Measurements from ENCODE around the gene TNNI3K.

Gene TNNI3K

GRCh38 chr1:74235153-74235552, at the start of gene TNNI3K:
Gene TNNI3K (plus strand): TSS chr1:74235387. CDS start chr1:74235452, 65 bp downstream.
- no peak within 1 kb of the TSS for H3K4me3 ChIP-seq (ENCODE audit: low read length)

GRCh38 chr1:74193908-74194307, 41.3 kb upstream of the TNNI3K start:
- TF ChIP-seq ZNF274 (IDR thresholded peaks at IDR 0.05; ENCODE audit: low read depth, low read length): no peak

More at GRCh38 chr1:74235153-74235552, at the start of gene TNNI3K:
- TF ChIP-seq ZNF274 (IDR thresholded peaks at IDR 0.05; ENCODE audit: low read depth, low read length): no peak

GRCh38 chr1:74195339-74195738, 39.8 kb upstream of the TNNI3K start:
- H3K4me3 ChIP-seq (ENCODE audit: low read length): no peak overlapping the region
- TF ChIP-seq ZNF274 (IDR thresholded peaks at IDR 0.05; ENCODE audit: low read depth, low read length): no peak

More at GRCh38 chr1:74193908-74194307, 41.3 kb upstream of the TNNI3K start:
- H3K4me3 ChIP-seq (ENCODE audit: low read length): no peak overlapping the region

DNA sequence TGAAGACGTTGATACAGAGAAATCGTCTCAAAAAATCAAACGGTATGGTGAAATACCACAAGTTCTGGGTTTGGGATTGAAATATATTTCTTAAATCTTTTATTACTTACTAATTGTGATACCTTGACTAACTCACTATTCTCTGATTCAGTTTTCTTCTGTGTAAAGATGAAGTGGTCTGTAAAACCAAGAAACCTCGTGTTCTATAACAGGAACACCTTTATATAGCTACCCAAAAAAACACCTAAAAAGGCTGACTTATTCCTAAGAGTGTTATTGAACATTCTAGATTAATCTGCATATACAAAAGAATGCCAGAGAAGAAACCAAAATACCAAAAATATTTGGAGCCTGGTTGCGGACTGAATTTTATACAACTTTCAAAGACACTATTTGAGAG, 37.9 kb upstream of the TNNI3K start:
- peak overlapping the region; percentile 74 for H3K4me3 ChIP-seq (ENCODE audit: low read length)
- no peak for TF ChIP-seq ZNF274 (IDR thresholded peaks at IDR 0.05; ENCODE audit: low read depth, low read length)

- TF ChIP-seq ZNF274 (IDR thresholded peaks at IDR 0.05; ENCODE audit: low read depth, low read length): no peak
- H3K4me3 ChIP-seq (ENCODE audit: low read length): peak within 1 kb of the TSS; percentile 74
These were observed 37.3 kb upstream of the TNNI3K start, which contains the start of the genes FPGT and LRRIQ3 for GRCh38 chr1:74197657-74198552. Gene FPGT (plus strand): TSS chr1:74198242. CDS start chr1:74198279, 37 bp downstream. Gene LRRIQ3 (minus strand): TSS chr1:74198176. CDS start chr1:74183684, 14,492 bp downstream.

DNA sequence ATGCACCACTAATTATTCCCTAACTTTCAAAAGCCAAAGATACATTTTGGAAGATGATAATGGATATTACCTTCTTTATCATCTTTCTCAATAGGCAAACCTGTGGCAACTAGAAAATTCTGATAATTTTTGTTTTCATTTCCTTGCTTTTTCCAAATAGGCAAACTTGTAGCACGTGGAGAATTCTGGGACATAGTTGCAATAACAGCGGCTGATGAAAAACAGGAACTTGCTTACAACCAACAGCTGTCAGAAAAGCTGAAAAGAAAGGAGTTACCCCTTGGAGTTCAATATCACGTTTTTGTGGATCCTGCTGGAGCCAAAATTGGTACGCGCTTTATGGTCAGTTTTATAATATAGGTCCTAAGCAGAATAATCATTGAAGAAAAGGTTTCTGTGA, 35.7 kb upstream of the TNNI3K start:
- H3K4me3 ChIP-seq (ENCODE audit: low read length): no peak overlapping the region

GRCh38 chr1:74205266-74205665, 29.9 kb upstream of the TNNI3K start:
- no peak overlapping the region for H3K4me3 ChIP-seq (ENCODE audit: low read length)
- no peak for TF ChIP-seq ZNF274 (IDR thresholded peaks at IDR 0.05; ENCODE audit: low read depth, low read length)

More for the DNA sequence above, 35.7 kb upstream of the TNNI3K start:
- TF ChIP-seq ZNF274 (IDR thresholded peaks at IDR 0.05; ENCODE audit: low read depth, low read length): no peak

GRCh38 chr1:74215229-74215628, 20.0 kb upstream of the TNNI3K start:
- TF ChIP-seq ZNF274 (IDR thresholded peaks at IDR 0.05; ENCODE audit: low read depth, low read length): no peak
- no peak overlapping the region for H3K4me3 ChIP-seq (ENCODE audit: low read length)

- TF ChIP-seq ZNF274 (IDR thresholded peaks at IDR 0.05; ENCODE audit: low read depth, low read length): no peak
- H3K4me3 ChIP-seq (ENCODE audit: low read length): no peak overlapping the region
These were observed 12.5 kb upstream of the TNNI3K start for GRCh38 chr1:74222701-74223100.

GRCh38 chr1:74223453-74223852, 11.7 kb upstream of the TNNI3K start:
- TF ChIP-seq ZNF274 (IDR thresholded peaks at IDR 0.05; ENCODE audit: low read depth, low read length): no peak
- no peak overlapping the region for H3K4me3 ChIP-seq (ENCODE audit: low read length)

- no peak overlapping the region for H3K4me3 ChIP-seq (ENCODE audit: low read length)
- TF ChIP-seq ZNF274 (IDR thresholded peaks at IDR 0.05; ENCODE audit: low read depth, low read length): no peak
These were observed 1.3 kb downstream of the TNNI3K start for GRCh38 chr1:74236440-74236839.

DNA sequence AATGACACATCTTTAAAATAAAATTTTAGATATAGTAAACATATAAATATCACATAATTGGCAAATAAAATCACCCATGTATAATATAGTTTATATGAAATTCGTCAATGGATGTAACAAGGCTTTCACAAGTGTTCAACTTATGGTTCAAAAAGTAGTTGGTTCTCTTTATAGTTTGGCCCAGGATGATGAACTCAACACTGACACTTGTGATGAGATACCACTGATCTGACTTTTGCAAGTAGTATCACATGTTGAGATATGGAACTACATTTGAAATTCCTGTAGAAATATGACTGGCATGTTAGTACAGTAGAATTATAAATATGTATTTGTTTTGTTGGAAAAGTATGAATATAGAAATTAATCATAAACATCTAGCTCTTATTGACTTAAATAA, 1.8 kb downstream of the TNNI3K start:
- H3K4me3 ChIP-seq (ENCODE audit: low read length): no peak overlapping the region
- TF ChIP-seq ZNF274 (IDR thresholded peaks at IDR 0.05; ENCODE audit: low read depth, low read length): no peak

DNA sequence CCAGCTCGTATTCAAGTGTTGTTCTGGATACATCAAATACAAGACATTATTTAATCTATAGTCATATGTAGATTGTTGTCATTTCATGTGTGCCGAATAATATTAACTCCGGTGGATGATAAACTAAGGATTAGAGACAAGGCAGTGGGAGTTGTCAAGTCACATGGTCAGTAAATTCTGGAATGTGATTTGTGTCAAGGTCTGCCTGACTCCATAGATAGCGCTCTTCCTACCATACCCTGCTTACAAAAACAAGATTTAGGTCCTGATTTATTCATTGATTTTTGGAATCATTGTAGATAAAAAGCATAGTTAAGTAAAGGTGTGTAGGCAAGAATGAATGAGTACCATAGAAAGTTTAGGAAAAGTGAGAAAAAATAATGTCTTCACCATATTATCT, 2.6 kb downstream of the TNNI3K start:
- no peak overlapping the region for H3K4me3 ChIP-seq (ENCODE audit: low read length)
- no peak for TF ChIP-seq ZNF274 (IDR thresholded peaks at IDR 0.05; ENCODE audit: low read depth, low read length)

GRCh38 chr1:74245168-74245772, 10.1 kb downstream of the TNNI3K start:
- H3K4me3 ChIP-seq (ENCODE audit: low read length): no peak overlapping the region

DNA sequence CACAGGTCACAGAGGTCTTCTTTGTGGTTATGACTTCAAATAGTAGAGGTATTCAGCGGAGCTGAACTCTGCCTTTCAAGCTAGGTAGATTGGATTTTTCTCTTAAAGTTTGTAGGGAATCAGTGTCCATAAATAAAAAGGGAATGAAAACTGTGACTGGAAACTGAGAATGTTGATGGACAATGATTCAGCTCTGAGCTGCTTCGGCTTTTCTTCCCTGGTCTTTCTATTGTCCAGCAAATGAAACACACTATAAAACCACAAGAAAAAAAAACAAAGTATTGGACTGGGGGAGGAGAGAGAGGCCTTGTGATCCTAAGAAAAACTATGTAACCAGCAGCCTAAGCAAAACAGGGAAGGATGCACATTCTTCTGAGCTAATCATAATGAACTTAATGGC, 11.1 kb downstream of the TNNI3K start:
- no peak overlapping the region for H3K4me3 ChIP-seq (ENCODE audit: low read length)
- no peak for TF ChIP-seq ZNF274 (IDR thresholded peaks at IDR 0.05; ENCODE audit: low read depth, low read length)

More at GRCh38 chr1:74245168-74245772, 10.1 kb downstream of the TNNI3K start:
- no peak for TF ChIP-seq ZNF274 (IDR thresholded peaks at IDR 0.05; ENCODE audit: low read depth, low read length)
